ENCODE results near the gene ECHDC3. TPM values are rescaled to one million over a fixed set of nuclear protein-coding genes. Genes with fewer than 3 reads are reported as not detected.
A peak's percentile ranks its signal among the peaks of the same experiment; 100 is the strongest.

The ECHDC3 gene
- total RNA-seq, 2 donors from 2014 or later = 12.9 to 13.6 TPM

DNA sequence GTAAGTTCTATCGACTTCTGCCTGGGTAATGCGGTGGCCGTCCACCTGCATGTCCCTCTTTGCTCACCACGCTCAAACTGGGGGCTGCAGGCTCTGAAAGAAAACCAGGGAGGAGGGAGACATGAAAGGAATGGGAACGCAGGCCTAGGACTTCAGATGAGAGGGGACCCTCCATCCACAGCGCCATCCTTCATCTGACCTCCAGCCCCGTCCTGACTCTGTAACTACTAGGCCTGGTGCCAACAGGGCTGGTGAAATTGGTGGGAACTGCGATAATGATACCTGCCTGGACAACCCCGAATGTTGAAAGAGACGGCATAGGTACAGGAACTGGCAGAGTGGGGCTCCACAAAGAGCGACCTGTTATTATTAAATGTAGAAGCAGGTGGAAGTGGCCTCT is 1.3 kb upstream of the ECHDC3 start:
- peaks cover 4% of the 10 kb centered on the region for H3K27me3 ChIP-seq (ENCODE audit: control insufficient read depth, insufficient read depth, low read length, poor library complexity, severe bottlenecking)
- TF ChIP-seq, protein P1, sequence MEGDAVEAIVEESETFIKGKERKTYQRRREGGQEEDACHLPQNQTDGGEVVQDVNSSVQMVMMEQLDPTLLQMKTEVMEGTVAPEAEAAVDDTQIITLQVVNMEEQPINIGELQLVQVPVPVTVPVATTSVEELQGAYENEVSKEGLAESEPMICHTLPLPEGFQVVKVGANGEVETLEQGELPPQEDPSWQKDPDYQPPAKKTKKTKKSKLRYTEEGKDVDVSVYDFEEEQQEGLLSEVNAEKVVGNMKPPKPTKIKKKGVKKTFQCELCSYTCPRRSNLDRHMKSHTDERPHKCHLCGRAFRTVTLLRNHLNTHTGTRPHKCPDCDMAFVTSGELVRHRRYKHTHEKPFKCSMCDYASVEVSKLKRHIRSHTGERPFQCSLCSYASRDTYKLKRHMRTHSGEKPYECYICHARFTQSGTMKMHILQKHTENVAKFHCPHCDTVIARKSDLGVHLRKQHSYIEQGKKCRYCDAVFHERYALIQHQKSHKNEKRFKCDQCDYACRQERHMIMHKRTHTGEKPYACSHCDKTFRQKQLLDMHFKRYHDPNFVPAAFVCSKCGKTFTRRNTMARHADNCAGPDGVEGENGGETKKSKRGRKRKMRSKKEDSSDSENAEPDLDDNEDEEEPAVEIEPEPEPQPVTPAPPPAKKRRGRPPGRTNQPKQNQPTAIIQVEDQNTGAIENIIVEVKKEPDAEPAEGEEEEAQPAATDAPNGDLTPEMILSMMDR (conservative IDR thresholded peaks at IDR 0.05) = no peak
- 89 to 95% methylated on average over 9 to 11 of the region's 11 CpGs for WGBS, 2 experiments (ENCODE audit: insufficient coverage in 1 of 2, insufficient read length in 1 of 2)
- peaks cover 17% of the 10 kb centered on the region for H3K36me3 Mint-ChIP-seq (ENCODE audit: low read depth)
- H3K4me3 ChIP-seq (ENCODE audit: low read length) = no peak overlapping the region
- no peak overlapping the region for H3K27ac Mint-ChIP-seq
- no peak overlapping the region for H3K9ac ChIP-seq (ENCODE audit: extremely low read depth, low read length, poor library complexity, severe bottlenecking)
- H3K4me1 Mint-ChIP-seq = peaks cover 7% of the 10 kb centered on the region
- H3K4me3 Mint-ChIP-seq = no peak overlapping the region
- H3K27ac ChIP-seq (ENCODE audit: low read depth, low read length) = no peak overlapping the region
- H3K9me3 ChIP-seq (ENCODE audit: control insufficient read depth, low read length) = peaks cover 13% of the 10 kb centered on the region
- no peaks in the 10 kb centered on the region for H3K36me3 ChIP-seq (ENCODE audit: control insufficient read depth, insufficient read depth, low read length)
- H3K27me3 Mint-ChIP-seq (ENCODE audit: insufficient read depth) = peaks cover 19% of the 10 kb centered on the region
- no peak for DNase-seq
- H3K4me1 ChIP-seq (ENCODE audit: control insufficient read depth, insufficient read depth, low read length) = no peaks in the 10 kb centered on the region
- H3K9me3 Mint-ChIP-seq = peaks cover 18% of the 10 kb centered on the region

DNA sequence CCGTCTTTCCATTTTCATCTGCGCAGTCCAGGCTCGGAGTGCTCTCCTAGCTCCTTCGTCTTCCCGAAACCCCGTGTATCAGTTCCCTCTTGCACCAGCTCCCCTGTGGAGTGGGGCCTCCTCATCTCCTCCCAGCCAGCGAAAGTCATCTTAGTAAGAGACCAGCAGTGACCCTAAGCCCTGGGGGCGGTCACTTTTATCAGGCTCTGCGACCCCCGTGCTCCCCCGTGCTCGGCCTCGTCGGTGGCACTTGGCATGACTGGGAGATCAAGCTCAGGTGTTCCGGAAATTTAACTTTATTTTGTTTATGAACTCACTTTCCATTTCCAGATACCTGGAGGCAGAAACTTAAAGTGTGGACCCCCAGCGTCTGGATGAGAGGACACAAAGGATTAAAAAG is 574 bp upstream of the ECHDC3 start:
- Histone ChIP-seq H3K27me3 (ENCODE audit: control insufficient read depth, insufficient read depth, low read length, poor library complexity, severe bottlenecking) (peaks cover 4% of the 10 kb centered on the region), H3K4me3 (ENCODE audit: low read length) (peak overlapping the region; percentile 35), H3K9me3 (ENCODE audit: control insufficient read depth, low read length) (peaks cover 13% of the 10 kb centered on the region), H3K4me1 (ENCODE audit: control insufficient read depth, insufficient read depth, low read length) (no peaks in the 10 kb centered on the region), H3K36me3 (ENCODE audit: control insufficient read depth, insufficient read depth, low read length) (no peaks in the 10 kb centered on the region), H3K27ac (ENCODE audit: low read depth, low read length) (no peak overlapping the region), H3K9ac (ENCODE audit: extremely low read depth, low read length, poor library complexity, severe bottlenecking) (no peak overlapping the region)
- Mint-ChIP-seq H3K4me3 (peak overlapping the region; percentile 46), H3K9me3 (peaks cover 18% of the 10 kb centered on the region), H3K27me3 (ENCODE audit: insufficient read depth) (peaks cover 19% of the 10 kb centered on the region), H3K36me3 (ENCODE audit: low read depth) (peaks cover 17% of the 10 kb centered on the region), H3K27ac (peak overlapping the region; percentile 38), H3K4me1 (peaks cover 7% of the 10 kb centered on the region)
- no peak for DNase-seq
- WGBS, 2 experiments (ENCODE audit: insufficient coverage in 1 of 2, insufficient read length in 1 of 2) = 84 to 88% methylated on average over 14 to 16 of the region's 16 CpGs
- TF ChIP-seq, protein P1 (conservative IDR thresholded peaks at IDR 0.05) = no peak

GRCh38 chr10:11742779-11743298 is 657 bp downstream of the ECHDC3 start:
- no peak overlapping the region for H3K4me3 ChIP-seq (ENCODE audit: low read length)
- H3K9ac ChIP-seq (ENCODE audit: extremely low read depth, low read length, poor library complexity, severe bottlenecking) = no peak overlapping the region
- peaks cover 14% of the 10 kb centered on the region for H3K36me3 Mint-ChIP-seq (ENCODE audit: low read depth)
- no peak for DNase-seq
- H3K4me1 ChIP-seq (ENCODE audit: control insufficient read depth, insufficient read depth, low read length) = no peaks in the 10 kb centered on the region
- H3K27me3 Mint-ChIP-seq (ENCODE audit: insufficient read depth) = peaks cover 16% of the 10 kb centered on the region
- H3K9me3 Mint-ChIP-seq = peaks cover 14% of the 10 kb centered on the region
- H3K36me3 ChIP-seq (ENCODE audit: control insufficient read depth, insufficient read depth, low read length) = no peaks in the 10 kb centered on the region
- no peak overlapping the region for H3K27ac Mint-ChIP-seq
- WGBS, 2 experiments (ENCODE audit: insufficient coverage in 1 of 2, insufficient read length in 1 of 2) = 69 to 100% methylated on average over 6 to 31 of the region's 31 CpGs
- peaks cover 4% of the 10 kb centered on the region for H3K27me3 ChIP-seq (ENCODE audit: control insufficient read depth, insufficient read depth, low read length, poor library complexity, severe bottlenecking)
- TF ChIP-seq, protein P1 (conservative IDR thresholded peaks at IDR 0.05) = no peak
- H3K9me3 ChIP-seq (ENCODE audit: control insufficient read depth, low read length) = peaks cover 8% of the 10 kb centered on the region
- H3K27ac ChIP-seq (ENCODE audit: low read depth, low read length) = no peak overlapping the region
- H3K4me3 Mint-ChIP-seq = peak overlapping the region; percentile 46
- H3K4me1 Mint-ChIP-seq = peaks cover 4% of the 10 kb centered on the region

Data from endodermal cell (in vitro differentiated cells).